ENCODE results near the gene EBF4.
"Not testable (repeated sequence)": the region's sequence is repeated elsewhere in the genome, so short reads cannot be mapped to it uniquely, and the experiment has no call there.

Gene EBF4

DNA sequence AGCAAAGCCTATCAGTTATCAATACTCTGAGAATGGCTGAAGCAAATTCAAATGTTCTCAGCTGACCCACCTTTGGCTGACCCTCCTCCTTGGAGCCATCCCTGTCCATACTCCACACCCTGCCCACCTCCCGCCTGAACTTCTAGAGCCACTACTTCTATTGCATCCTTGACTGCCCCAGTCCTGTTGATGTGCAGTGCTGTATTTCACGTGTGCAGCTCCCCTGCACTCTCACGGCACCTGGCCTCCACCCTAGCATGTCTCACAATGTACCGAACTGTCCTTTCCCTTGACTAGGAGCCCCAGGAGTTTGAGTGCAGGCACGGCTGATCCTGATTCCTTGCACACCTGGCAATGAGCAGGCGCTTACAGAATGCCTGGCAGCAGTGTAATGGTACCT lies 100.9 kb downstream of the EBF4 start:
- no peak for DNase-seq

DNA sequence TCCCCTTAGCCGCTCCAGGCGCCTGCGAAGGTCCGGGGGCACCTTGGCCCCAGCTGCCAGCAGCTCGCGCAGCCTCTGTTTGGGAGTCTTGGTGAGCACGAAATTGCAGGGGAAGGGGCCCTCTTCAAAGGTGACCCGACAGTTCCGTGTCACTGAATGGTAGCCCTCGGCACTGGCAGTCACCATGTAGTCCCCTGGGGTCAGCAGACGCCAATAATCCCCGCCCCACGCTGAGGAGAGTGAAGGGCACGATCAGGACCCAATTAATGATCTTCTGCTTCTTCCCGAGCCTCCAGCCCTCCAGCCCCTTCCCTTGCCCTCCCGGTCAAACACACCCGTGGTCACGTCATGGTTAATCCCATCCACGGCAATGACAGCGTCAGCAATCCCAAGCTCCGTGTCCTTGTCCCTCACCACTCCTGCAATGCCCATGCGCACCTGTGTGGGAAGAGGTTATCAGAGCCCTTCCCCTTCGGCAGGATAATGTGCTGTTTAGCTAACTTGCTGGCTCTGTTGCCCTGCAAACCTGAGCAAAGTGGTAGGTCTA lies 101.7 kb downstream of the EBF4 start:
- no peak for DNase-seq

DNA sequence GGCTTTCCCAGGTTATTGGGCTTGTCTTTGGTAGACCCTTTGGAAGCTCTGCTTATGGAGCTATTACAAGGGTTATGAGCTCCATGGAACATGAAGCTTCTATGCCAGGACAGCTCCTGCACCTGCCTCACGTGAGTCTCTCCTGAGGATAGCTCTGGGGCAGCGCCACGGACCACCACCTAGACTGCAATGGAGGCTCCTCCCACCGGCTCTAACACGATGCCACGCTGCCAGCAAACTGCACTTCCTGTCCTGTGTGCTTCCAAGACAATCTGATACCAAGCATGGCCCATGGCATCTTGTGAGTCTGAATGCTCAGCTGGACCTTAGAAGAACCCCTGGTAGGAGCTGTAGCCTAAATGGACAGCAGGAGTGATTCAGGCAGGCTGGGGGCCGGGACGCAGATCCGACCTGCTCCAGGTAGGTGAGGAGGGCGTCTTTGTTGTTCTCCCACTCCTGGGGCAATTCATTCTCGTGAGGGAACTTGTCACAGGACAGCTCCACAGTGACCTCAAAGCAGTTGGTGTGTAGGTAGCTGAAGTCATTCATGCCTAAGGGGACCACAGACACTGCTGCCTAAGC lies 102.4 kb downstream of the EBF4 start:
- no peak for DNase-seq

DNA sequence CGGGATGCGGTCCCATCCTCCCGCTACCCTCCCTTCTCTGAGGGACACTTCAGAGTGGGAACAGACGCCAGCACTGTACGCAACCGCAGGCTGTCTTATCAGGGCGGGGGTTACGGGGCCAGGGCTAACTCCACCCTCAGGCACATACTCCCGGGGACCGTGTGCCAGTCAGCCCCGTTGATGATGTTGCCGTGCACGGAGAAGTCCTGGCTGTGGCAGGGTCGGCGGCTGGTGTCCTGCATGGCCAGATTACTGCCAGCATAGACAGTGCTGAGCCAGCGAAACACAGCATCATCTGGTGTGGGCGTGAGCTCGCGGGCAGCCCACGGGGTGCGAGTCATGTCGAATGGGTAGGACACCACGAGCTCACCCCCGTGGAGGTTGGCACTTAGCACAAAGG lies 102.9 kb downstream of the EBF4 start:
- no peak for DNase-seq

DNA sequence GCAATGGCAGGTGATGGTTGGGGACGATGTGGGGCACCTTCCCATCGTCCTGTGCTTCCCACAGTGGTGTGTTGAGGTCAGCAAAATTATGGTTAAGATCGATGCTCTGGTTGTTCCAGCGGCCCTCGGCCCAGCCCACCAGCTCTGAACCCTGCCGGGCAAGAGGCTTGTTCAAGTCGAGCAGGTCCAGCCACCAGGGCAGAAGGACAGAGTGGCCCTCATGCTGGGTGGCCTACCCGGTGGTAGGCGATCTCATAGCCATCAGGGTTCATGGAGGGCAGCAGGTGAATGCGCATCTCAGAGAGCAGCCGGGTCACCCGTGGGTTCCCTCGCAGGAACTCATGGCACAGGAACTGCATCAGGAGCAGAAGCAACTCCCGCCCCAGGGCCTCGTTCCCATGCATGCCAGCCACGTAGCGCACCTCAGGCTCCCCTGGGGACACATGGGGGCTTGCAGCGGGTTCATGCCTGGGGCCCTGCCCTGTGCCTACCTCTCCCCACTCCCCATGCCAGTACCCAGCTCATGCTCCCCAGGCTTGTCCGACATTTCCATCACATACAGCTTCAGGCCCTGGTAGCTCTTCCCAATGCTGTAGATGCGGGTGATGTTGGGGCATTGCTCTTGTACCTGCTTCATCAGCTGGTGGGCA lies 103.6 kb downstream of the EBF4 start:
- DNase-seq, result no peak

DNA sequence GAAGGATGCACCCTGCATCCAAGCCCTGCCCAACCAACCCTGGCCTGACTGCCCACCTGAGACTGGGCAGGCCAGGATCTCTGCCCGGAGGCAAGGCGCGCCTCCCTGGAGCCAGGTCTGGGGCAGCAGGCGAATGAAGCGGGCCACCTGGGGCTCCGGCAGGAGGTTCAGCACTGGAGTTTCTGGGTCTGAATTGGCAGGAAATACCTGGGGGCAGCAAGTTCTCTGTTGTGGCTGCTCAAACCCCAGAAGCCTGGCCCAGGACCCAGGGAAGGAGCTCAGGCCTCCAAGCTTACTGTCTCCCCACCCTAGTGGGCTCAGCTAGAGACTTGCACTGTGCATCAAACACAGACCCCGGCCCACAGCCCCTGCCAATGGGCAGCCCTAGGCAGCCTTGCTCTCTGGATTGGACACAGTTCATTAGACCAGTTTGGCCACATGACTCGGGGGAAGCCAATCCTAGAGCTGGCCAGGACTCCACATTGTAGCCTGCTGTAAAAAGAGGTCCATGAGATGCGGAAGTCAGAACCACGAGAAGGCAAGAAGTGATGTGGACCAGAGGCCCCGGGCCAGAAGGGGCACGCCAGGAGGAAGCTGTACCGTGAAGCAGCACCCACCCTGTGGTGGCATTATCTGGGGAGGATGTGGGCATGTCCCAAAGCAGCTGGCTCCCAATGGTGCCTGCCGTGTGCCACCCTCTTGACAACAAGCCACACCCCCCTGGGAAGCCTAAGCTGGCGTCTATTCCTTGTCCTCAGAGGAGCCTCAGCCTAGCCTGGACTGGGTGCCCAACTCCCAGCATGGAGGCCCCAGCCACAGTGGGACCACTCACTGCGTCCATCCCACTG lies 104.8 kb downstream of the EBF4 start:
- DNase-seq, result no peak

GRCh38 chr20:2798095-2798805 lies 105.7 kb downstream of the EBF4 start:
- no peak for DNase-seq

DNA sequence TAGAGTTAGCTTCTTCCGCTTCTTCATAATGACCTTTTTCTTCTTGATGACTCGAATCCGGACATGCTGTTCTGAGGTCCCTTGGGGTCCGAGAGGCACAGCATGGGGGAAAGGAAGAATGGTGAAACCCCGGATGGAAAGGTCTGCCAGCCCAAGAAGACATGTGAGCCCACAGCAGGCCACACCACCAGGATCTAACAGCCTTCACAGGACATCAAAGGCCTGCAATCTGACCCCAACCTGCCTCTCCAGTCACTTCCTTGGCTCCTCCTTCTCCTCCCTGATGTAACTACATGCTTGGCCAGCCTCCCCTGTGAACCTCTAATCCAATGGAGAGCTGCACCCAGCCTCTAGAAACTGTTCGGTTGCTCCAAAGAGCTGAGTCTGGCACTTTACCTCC lies 106.2 kb downstream of the EBF4 start:
- DNase-seq, result no peak

GRCh38 chr20:2799271-2799670 lies 106.7 kb downstream of the EBF4 start:
- no peak for DNase-seq

- no peak for DNase-seq
Measured at GRCh38 chr20:2799688-2800520, 107.3 kb downstream of the EBF4 start.

- DNase-seq, result no peak
Measured at GRCh38 chr20:2800521-2801285, 108.1 kb downstream of the EBF4 start, which contains the start of gene CPXM1. Gene CPXM1 (minus strand): TSS chr20:2800627. CDS start chr20:2800572, 55 bp downstream.

DNA sequence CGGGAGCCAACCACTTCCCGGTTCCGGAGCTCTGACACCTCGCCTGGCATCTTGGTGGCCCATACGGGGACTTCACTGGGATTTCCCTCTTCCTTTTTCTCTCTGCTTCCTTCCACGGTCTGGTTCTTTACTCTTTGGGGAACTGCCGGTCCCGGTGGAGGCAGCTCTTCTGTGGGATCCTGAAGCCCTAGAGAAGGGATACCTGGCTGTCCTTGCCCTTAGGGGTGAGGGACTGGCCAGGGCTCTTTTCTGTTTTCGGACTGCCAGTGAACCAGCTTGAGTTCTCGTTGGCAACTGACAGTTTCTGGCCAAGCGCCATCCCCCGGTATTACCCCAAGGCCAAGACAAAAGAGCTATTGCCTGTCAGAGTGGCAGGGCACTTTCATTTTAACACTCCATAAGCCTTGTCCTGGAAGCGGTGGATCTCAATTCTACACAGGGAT lies 108.7 kb downstream of the EBF4 start:
- DNase-seq, result no peak

DNA sequence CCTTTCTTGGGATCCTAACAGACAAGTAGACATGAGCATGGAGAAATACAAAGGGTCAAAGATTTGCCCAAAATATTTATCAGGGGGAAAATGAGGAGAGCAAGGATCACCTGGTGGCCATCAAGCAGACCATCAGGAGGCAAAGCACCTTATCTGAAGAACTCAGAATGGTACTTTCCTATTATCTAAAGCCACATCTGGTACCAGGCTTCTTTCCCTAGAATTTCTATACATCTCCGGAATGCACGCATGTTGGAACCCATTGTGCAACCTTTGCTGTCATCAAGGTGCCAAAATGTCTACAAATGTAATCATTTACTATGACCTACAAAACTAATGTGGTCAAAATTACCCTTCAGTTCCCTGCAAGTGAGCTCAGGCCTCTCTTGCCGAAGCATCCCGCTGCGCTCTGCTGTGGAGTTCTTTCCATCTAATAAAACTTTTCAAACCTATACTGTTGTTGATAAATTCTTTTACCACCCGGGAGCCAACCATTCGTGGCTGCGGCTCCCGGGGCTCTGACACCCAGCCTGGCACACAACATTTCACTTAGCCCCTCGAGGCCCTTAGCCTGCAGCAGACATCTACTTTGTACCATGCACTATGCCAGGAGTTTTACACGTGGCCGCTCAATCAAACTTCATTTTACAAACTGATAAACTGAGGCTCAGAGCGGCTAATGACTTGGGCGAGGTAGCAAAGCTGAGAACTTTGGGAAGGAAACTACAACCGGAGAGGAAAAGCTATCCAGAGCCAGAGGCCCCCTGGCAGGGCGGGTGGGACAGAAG lies 111.7 kb downstream of the EBF4 start:
- DNase-seq, result no peak

GRCh38 chr20:2804852-2805688 lies 112.5 kb downstream of the EBF4 start:
- DNase-seq, result no peak

DNA sequence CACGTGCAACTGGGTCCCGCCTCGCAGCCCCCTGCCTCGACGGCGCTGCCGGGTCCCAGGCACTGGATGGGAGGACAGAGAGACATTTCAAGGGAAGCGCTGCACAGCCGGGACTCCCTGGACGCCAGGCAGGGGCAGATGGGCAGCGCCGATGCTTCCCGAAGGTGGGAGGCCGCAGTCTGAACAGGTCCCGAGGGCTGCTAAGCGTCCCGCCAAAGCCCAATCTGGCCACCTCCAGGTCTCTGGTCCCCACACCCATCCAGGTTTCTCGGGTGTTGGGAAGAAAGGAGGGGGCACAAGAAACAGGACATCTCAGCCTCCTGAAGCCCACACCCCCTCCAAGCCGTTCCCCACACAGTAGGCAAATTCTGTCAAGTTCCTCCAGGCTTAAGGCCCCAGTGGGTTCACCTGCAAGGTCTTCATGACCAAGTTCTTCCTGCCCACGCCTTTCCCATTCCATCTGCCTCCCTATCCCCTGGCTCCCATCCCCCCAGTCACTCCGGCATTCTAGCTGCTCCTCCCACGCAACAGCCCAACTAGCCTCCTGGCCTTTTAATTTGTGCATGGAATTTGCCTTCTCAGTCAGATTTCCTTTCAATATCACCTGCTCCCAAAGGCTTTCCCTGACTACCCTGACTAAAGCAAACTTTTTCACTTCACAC lies 113.2 kb downstream of the EBF4 start:
- DNase-seq, result no peak

DNA sequence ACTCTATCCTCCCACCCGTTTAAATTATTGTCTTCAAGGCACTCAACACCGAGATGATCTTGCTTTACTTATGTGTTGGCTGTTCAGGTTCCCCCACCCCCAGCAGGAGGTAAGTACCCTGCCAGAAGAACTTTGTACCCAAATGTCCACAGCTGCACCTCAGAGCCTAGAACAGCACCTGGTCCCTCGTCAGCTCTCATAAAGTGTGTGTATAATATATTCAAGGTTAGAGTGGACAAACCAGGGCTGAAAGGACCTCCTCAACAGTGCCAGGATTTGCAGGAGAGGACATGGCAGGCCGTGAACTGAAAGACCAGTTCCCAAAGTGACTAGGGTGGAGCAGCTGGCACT lies 113.7 kb downstream of the EBF4 start:
- no peak for DNase-seq

DNA sequence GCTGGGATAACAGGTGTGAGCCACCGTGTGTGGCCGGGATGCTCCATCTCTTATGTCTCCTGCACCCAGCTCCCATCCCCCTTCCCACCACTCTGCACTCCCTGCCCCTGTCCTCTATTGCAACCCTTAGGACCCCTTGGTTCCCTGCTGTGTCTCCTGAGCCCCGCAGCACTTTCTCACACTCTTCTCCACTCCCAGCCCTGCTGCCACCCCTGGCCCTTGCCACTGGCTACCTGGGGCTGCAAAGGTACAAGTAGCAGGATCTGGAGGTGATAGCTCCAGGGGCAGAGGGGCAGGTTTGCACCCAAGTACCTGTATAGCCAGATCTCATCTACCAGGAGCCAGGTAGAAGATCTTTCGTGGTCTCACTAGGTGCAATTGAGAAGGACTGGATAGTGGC lies 114.4 kb downstream of the EBF4 start:
- no peak for DNase-seq

DNA sequence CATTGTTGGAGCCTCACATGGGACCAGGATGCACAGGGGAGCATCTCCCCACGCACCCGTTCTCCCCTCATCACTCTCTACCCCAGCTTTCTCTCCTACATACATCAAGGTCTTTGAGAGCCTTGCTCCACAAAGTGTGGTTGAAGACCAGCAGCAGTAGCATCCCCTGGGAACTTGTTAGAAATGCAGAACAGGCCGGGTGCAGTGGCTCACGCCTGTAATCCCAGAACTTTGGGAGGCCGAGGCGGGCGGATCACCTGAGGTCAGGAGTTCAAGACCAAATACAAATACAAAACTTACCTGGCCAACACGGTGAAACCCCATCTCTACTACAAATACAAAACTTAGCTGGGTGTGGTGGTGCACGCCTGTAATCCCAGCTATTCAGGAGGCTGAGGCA lies 115.3 kb downstream of the EBF4 start:
- DNase-seq, result not testable (repeated sequence)

Measured in hypothalamus (tissue), 51 donors.